Stimulated activated CD4-positive, alpha-beta T cell treated with anti-CD3 and anti-CD28 coated beads, Interleukin-2, amount 100 ng/mL, for 24 hours (primary cell): ENCODE results near the gene SPATA32.
A peak's percentile ranks its signal among the peaks of the same experiment; 100 is the strongest.
"Not testable (repeated sequence)": the region's sequence is repeated elsewhere in the genome, so short reads cannot be mapped to it uniquely, and the experiment has no call there.

Source experiments
- DNase-seq, 2 donors: peaks; one replicate each; pipeline ENCODE4 v3.0.0-alpha.2; 2020

SPATA32 gene

DNA sequence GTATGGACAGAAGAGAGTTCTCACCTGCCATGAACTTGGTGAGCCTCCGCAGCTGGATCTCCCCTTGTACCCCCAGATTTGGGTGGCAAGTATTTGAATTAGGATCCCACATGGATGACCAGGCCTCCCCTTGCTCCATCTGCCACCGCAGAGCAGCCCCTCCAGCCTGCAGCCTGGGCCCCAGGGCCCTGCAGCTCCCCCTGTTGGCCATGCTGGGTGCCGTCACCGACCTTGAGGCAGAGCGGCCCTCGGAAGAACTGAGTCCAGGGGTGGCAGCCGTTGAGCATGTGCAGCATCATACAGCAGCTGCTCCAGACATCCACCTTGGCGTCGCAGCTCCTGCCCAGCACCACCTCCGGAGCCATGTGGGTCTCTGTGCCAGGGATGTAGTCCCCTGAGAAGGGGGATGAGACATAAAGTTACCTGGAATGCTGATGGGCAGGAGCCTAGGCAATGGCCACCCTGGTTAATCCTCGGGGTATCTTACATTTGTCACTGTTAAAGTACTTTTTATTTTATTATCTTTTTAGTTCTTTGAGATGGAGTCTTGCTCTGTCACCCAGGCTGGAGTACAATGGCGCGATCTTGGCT lies 9.0 kb upstream of the SPATA32 start:
- DNase-seq = peak; percentile 67 to 70

GRCh38 chr17:45269912-45270311 lies 8.0 kb upstream of the SPATA32 start:
- DNase-seq = peak in 1 of 2 donors; percentile 29

- DNase-seq = no peak
Observed at GRCh38 chr17:45267436-45268055, 5.7 kb upstream of the SPATA32 start.

DNA sequence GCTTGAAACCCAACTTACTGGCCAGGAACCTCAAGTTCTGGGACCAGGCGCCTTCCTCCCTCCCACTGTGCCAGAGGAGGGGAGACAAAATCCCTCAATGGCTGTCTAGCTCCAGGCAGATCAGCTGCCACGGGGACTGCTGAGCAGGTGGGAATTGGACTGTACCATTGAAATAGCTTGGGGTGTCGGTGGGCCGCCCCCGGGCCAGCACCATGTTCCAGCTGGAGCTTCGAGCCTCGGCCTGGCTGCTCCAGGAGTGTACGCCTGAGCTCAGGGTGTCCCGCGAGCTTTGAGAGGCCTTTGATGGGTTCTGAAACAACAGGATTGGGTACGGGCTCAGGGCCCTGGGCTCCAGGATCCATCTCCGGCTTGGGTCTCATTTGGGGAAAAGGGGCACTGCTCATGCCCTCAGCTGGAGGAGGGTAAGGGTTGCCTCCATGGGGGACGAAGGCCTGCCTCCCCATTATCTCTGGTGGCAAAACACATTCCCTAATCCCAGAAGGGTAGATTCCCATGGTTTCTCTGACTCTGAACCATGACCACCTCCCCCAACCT lies 4.6 kb upstream of the SPATA32 start:
- no peak for DNase-seq

DNA sequence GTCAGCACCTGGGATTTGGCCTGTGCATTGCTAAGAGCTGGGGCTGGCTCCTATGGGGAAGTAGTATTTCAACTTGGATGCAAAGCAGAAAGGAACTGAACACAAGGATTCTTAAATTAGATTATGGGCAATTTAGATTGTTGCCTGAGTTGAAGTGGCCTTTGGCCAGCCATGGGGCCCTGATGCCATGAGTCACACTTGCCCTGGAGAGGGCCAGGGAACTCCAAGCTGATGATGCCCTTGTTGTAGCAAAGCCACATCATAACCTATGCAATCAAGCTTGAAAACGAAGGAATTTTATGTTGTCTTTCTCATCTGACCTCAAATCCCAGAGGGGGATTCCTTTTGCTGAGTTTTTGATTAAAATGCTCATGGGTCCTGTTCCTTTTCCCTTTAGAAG lies 3.9 kb upstream of the SPATA32 start:
- no peak for DNase-seq

- no peak for DNase-seq
Observed at GRCh38 chr17:45264988-45265387, 3.1 kb upstream of the SPATA32 start.

- no peak for DNase-seq
Observed at GRCh38 chr17:45264430-45264829, 2.5 kb upstream of the SPATA32 start.

- no peak for DNase-seq
Observed at GRCh38 chr17:45263477-45263860, 1.6 kb upstream of the SPATA32 start.

DNA sequence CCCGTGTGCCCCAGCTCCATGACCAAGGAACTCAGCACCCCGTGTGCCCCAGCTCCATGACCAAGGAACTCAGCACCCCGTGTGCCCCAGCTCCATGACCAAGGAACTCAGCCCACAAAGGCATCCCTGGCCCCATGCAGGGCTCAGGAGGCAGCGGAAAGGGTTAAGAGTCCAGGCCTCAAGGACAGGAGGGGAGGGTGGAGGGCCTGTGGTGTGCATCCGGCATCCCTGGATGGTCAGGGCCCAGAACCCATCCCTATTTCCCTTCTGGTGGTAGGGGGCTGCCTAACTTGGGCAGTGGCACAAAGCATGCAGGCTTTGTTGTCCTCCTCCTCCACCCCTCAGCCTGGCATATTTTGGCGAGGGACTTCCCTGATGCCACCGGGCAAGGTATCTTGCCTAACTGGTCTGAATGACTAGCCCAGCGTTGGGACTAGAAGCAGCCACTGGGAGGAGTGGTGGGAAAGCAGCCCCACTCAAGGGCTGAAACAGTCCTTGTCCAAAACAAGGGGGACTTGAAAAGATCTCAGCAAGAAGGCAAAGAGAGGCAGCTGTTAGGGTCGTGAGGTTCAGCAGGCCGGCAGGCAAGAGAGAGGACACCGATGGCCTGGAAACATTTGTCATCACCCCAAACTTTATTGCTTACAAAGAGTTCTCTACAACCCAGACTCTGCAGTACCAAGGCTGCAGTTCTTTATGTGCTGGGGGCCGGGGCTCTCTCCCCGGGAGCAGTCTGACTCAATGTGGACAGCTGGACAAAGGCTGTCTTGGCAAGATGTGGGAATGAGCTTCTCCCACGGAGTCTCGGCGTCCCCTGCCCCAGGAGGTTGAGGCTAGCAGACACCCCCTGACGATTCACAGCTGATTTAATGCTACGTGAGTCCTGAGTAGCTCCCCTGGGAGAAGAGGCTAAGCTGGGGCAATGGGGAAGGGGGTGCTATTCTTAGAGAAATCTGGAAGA lies 902 bp upstream of the SPATA32 start:
- no peak for DNase-seq

GRCh38 chr17:45260204-45260783 lies 1.6 kb downstream of the SPATA32 start:
- DNase-seq = no peak

DNA sequence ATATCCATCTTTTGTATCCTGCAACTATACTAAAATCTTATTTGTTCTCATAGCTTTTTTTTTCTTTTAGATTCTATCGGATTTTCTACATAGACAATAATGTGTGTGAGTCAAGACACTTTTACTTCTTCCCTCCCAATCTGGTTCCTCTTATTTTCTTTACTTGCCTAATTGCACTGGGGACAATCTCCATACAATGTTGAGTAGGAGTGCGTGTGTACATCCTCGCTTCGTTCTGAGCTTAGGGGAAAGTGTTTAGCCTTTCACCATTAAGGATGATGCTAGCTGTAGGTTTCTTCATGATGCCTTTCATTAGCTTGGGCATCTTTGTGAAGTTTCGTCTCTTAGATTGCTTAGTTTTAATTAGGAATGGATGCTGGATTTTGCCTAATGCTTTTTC lies 2.9 kb downstream of the SPATA32 start:
- no peak for DNase-seq

GRCh38 chr17:45257115-45257514 lies 4.8 kb downstream of the SPATA32 start:
- no peak for DNase-seq

GRCh38 chr17:45256114-45256966 lies 5.6 kb downstream of the SPATA32 start:
- DNase-seq = no peak

DNA sequence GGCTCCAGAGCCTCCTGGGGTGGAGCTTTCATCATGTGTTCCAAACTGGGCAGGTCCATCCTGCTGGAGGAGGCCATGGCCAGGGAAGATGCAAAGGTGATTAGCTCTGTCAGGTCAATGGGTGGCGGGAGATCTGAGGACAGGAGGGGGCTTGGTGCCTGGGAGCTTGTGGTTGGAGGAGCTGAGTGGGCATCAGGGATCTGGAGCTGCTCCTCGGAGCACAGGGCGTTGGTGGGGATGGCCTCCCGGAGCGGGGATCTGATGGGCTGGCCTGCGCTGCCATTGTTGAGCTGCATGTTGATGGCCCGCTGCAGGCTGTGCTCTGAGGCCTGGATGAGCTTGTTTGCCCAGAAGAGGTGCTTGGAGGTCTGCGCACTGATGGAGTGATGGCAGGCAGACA lies 6.5 kb downstream of the SPATA32 start:
- DNase-seq = no peak

- no peak for DNase-seq
Observed at GRCh38 chr17:45253879-45254278, 8.0 kb downstream of the SPATA32 start.

DNA sequence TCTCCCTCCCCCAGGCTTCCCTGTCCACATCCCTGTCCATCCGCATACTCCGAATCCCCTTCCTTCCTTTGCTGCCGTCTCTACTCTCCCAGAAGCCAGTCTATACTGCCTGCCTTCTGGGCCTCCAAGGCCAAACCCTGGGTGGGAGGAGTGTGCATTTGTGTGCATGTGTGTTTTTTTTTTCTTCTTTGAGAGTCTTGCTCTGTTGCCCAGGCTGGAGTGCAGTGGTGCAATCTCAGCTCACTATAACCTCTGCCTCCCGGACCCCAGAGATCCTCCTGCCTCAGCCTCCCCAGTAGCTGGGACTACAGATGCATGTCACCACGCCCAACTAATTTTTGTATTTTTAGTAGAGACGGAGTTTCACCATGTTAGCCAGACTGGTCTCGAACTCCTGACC lies 8.7 kb downstream of the SPATA32 start:
- not testable (repeated sequence) for DNase-seq

- no peak for DNase-seq
Observed at GRCh38 chr17:45251931-45252330, 10.0 kb downstream of the SPATA32 start.

GRCh38 chr17:45248132-45248957 lies 13.5 kb downstream of the SPATA32 start:
- DNase-seq = peak; percentile 76 to 79

GRCh38 chr17:45247429-45248131 lies 14.3 kb downstream of the SPATA32 start:
- DNase-seq = peak; percentile 96 to 99

GRCh38 chr17:45246861-45247428 lies 14.9 kb downstream of the SPATA32 start:
- peak in 1 of 2 donors; percentile 46 for DNase-seq
